Stimulated activated naive CD8-positive, alpha-beta T cell treated with anti-CD3 and anti-CD28 coated beads, Interleukin-15, Interleukin-2, amounts not matched to agents 100 ng/mL and 50 ng/mL, for 24 hours (primary cell): ENCODE results near the gene ZSCAN5B.

Experiments used
- H3K27ac Mint-ChIP-seq: one replicate; pipeline ENCODE4 v1.8.0; 2021; ENCODE audit warnings: mild to moderate bottlenecking, mixed read lengths
- H3K27me3 Mint-ChIP-seq: one replicate; pipeline ENCODE4 v1.8.0; 2021; ENCODE audit warnings: mixed read lengths
- H3K36me3 Mint-ChIP-seq: one replicate; pipeline ENCODE4 v1.8.0; 2021; ENCODE audit warnings: low read depth, mixed read lengths
- H3K4me1 Mint-ChIP-seq: one replicate; pipeline ENCODE4 v1.8.0; 2021; ENCODE audit warnings: low read depth, mixed read lengths
- H3K4me3 Mint-ChIP-seq: one replicate; pipeline ENCODE4 v1.8.0; 2021; ENCODE audit warnings: mild to moderate bottlenecking, mixed read lengths
- H3K9me3 Mint-ChIP-seq: one replicate; pipeline ENCODE4 v1.8.0; 2021; ENCODE audit warnings: mixed read lengths

Gene ZSCAN5B

GRCh38 chr19:56144376-56144775 lies 53.2 kb downstream of the ZSCAN5B start:
- H3K27ac Mint-ChIP-seq, result no peak overlapping the region
- H3K4me3 Mint-ChIP-seq, result peak overlapping the region; percentile 4
- peaks cover 27% of the 10 kb centered on the region for H3K4me1 Mint-ChIP-seq
- H3K9me3 Mint-ChIP-seq, result no peaks in the 10 kb centered on the region
- peaks cover 13% of the 10 kb centered on the region for H3K36me3 Mint-ChIP-seq
- H3K27me3 Mint-ChIP-seq, result no peaks in the 10 kb centered on the region

GRCh38 chr19:56142897-56143434 lies 54.6 kb downstream of the ZSCAN5B start:
- H3K9me3 Mint-ChIP-seq, result no peaks in the 10 kb centered on the region
- H3K4me3 Mint-ChIP-seq, result no peak overlapping the region
- H3K27ac Mint-ChIP-seq, result peak overlapping the region; percentile 26
- no peaks in the 10 kb centered on the region for H3K27me3 Mint-ChIP-seq
- peaks cover 27% of the 10 kb centered on the region for H3K4me1 Mint-ChIP-seq
- H3K36me3 Mint-ChIP-seq, result peaks cover 5% of the 10 kb centered on the region

GRCh38 chr19:56142087-56142787 lies 55.3 kb downstream of the ZSCAN5B start:
- peak overlapping the region; percentile 43 for H3K27ac Mint-ChIP-seq
- peaks cover 27% of the 10 kb centered on the region for H3K4me1 Mint-ChIP-seq
- no peaks in the 10 kb centered on the region for H3K27me3 Mint-ChIP-seq
- peak overlapping the region; percentile 75 for H3K4me3 Mint-ChIP-seq
- no peaks in the 10 kb centered on the region for H3K36me3 Mint-ChIP-seq
- H3K9me3 Mint-ChIP-seq, result no peaks in the 10 kb centered on the region

GRCh38 chr19:56141417-56141993 lies 56.1 kb downstream of the ZSCAN5B start:
- no peaks in the 10 kb centered on the region for H3K9me3 Mint-ChIP-seq
- peak overlapping the region; percentile 87 for H3K4me3 Mint-ChIP-seq
- peak overlapping the region; percentile 96 for H3K27ac Mint-ChIP-seq
- peaks cover 27% of the 10 kb centered on the region for H3K4me1 Mint-ChIP-seq
- no peaks in the 10 kb centered on the region for H3K27me3 Mint-ChIP-seq
- H3K36me3 Mint-ChIP-seq, result no peaks in the 10 kb centered on the region

- Mint-ChIP-seq H3K4me1 (peaks cover 27% of the 10 kb centered on the region), H3K4me3 (peak within 1 kb of the TSS; percentile 87), H3K36me3 (no peaks in the 10 kb centered on the region), H3K27me3 (no peaks in the 10 kb centered on the region), H3K9me3 (no peaks in the 10 kb centered on the region), H3K27ac (peak within 1 kb of the TSS; percentile 96)
Measured at GRCh38 chr19:56140583-56141416, 56.8 kb downstream of the ZSCAN5B start, which contains the start of gene ZNF444. ZNF444 (plus strand) TSS chr19:56141287; CDS start chr19:56146912, 5,625 bp downstream.

GRCh38 chr19:56139847-56140582 lies 57.6 kb downstream of the ZSCAN5B start:
- Mint-ChIP-seq H3K27me3 (no peaks in the 10 kb centered on the region), H3K36me3 (no peaks in the 10 kb centered on the region), H3K9me3 (no peaks in the 10 kb centered on the region), H3K4me3 (peak overlapping the region; percentile 87), H3K27ac (peak overlapping the region; percentile 96), H3K4me1 (peaks cover 27% of the 10 kb centered on the region)
